Glutamatergic neuron (in vitro differentiated cells): ENCODE results near the gene IKZF3. TPM values are rescaled to one million over a fixed set of nuclear protein-coding genes. Genes with fewer than 3 reads are reported as not detected.
A peak's percentile ranks its signal among the peaks of the same experiment; 100 is the strongest.

Source experiments
- DNase-seq: peaks from one replicate; pipeline ENCODE4 v3.0.0; 2022
- H3K27ac Mint-ChIP-seq: one replicate; pipeline ENCODE4 v1.8.0; 2020; ENCODE audit warnings: mild to moderate bottlenecking, mixed read lengths, inconsistent platforms; ENCODE audit not compliant: unreplicated experiment
- H3K27me3 Mint-ChIP-seq: one replicate; pipeline ENCODE4 v1.8.0; 2020; ENCODE audit warnings: mild to moderate bottlenecking, moderate library complexity, mixed read lengths, inconsistent platforms; ENCODE audit not compliant: unreplicated experiment
- H3K36me3 Mint-ChIP-seq: one replicate; pipeline ENCODE4 v1.8.0; 2020; ENCODE audit warnings: mild to moderate bottlenecking, mixed read lengths, inconsistent platforms; ENCODE audit not compliant: unreplicated experiment
- H3K4me1 Mint-ChIP-seq: one replicate; pipeline ENCODE4 v1.8.0; 2020; ENCODE audit warnings: mild to moderate bottlenecking, low read depth, mixed read lengths, inconsistent platforms; ENCODE audit not compliant: unreplicated experiment
- H3K4me3 Mint-ChIP-seq: one replicate; pipeline ENCODE4 v1.8.0; 2020; ENCODE audit warnings: mild to moderate bottlenecking, mixed read lengths, inconsistent platforms; ENCODE audit not compliant: unreplicated experiment
- H3K9me3 Mint-ChIP-seq: one replicate; pipeline ENCODE4 v1.8.0; 2020; ENCODE audit warnings: mild to moderate bottlenecking, moderate library complexity, mixed read lengths, inconsistent platforms; ENCODE audit not compliant: unreplicated experiment
- total RNA-seq: library from RNA; stranded (reverse); fragmentation: NEBNext Ultra II Directional; extraction: Animal tissue kit (Norgen Biotek cat#: 25700); gene quantifications from one replicate; pipeline ENCODE4 v1.2.1, GENCODE V29; 2021; ENCODE audit not compliant: unreplicated experiment
- TF ChIP-seq, protein P1 (sequence below): fragments of 200-600 bp; sonication (generic); IDR thresholded peaks from one replicate; pipeline ENCODE4 v1.5.0; 2021; ENCODE audit not compliant: partially characterized antibody, unreplicated experiment

Gene IKZF3
- total RNA-seq, 1 donor from 2014 or later = not detected

DNA sequence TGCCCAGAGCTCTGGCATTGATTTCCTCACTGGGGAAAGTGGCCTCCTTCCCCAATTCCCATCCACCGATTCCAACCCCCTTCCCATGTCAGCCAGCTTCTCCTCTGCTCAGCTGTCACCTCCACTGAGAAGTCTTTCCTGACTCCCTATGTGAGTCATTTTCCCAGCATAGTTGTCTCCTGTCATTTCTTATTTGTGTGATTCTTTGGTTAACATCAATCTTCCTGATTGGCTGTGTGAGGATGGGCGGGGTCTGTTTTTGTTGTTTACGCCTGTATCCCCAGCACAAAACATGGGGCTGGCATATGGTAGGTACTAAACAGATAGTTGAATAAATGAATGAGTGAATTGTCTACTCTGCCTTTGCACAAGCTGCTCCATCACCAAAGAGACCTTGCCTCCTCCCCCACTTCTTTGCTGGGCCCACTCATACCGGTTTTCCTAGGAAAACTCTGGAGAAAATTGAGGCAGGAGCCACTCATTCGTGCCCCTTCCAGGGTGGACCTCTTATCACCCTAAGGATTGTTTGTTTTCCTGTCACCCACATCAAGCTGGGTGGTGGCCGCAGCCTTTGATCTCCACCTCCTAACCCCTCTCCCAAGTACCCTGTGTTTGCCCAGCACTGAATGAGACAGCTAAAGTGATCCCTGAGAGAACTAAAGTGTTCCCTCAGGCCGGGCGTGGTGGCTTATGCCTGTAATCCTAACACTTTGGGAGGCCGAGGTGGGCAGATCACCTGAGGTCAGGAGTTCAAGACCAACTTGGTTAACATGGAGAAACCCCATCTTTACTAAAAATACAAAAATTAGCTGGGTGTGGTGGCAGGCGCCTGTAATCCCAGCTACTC lies 127.6 kb downstream of the IKZF3 start:
- Mint-ChIP-seq H3K4me3 (no peak overlapping the region), H3K4me1 (no peaks in the 10 kb centered on the region), H3K27ac (no peak overlapping the region), H3K36me3 (no peaks in the 10 kb centered on the region), H3K27me3 (peaks cover 13% of the 10 kb centered on the region), H3K9me3 (no peaks in the 10 kb centered on the region)
- TF ChIP-seq, protein P1, sequence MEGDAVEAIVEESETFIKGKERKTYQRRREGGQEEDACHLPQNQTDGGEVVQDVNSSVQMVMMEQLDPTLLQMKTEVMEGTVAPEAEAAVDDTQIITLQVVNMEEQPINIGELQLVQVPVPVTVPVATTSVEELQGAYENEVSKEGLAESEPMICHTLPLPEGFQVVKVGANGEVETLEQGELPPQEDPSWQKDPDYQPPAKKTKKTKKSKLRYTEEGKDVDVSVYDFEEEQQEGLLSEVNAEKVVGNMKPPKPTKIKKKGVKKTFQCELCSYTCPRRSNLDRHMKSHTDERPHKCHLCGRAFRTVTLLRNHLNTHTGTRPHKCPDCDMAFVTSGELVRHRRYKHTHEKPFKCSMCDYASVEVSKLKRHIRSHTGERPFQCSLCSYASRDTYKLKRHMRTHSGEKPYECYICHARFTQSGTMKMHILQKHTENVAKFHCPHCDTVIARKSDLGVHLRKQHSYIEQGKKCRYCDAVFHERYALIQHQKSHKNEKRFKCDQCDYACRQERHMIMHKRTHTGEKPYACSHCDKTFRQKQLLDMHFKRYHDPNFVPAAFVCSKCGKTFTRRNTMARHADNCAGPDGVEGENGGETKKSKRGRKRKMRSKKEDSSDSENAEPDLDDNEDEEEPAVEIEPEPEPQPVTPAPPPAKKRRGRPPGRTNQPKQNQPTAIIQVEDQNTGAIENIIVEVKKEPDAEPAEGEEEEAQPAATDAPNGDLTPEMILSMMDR = no peak
- DNase-seq = no peak

DNA sequence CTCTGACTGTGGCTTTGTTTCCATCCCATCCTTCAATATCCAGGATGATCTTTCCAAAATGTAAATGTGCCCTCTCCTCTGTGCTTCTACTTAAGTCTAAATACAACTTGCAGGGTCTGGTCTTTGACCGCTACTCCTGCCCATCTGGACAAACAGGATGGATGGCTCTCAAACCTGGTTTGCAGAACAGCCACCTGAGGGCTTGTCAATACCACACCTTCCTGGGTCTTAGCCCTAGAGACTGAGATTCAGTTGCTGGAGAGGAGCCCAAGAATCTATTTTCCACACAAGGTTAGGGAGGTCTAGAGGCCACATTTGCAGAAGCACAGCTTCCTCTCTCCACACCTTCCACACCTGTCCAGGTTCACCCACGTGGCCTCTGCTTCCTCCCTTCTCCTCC lies 128.2 kb downstream of the IKZF3 start:
- Mint-ChIP-seq H3K4me3 (no peak overlapping the region), H3K9me3 (no peaks in the 10 kb centered on the region), H3K27ac (no peak overlapping the region), H3K27me3 (peaks cover 11% of the 10 kb centered on the region), H3K36me3 (no peaks in the 10 kb centered on the region), H3K4me1 (no peaks in the 10 kb centered on the region)
- DNase-seq = no peak
- TF ChIP-seq, protein P1 = no peak

DNA sequence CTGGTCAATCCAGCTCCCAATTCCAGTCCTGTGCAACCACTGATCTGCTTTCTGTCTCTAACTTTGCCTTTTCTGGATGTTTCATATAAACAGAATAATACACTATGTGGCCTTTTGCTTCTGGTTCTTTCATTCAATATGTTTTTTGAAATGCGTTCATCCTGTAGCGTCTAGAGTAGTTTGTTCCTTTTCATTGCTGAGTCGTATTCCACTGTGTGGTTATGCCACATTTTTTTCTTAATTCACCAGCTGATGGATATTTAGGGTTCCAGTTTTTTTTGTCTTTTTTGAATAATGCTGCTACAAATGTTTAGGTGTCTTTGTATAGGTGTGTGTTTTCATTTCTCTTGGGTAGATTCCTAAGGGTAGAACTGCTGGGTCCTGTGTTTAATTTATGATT lies 131.5 kb downstream of the IKZF3 start:
- Mint-ChIP-seq H3K27me3 (peaks cover 2% of the 10 kb centered on the region), H3K4me1 (no peaks in the 10 kb centered on the region), H3K4me3 (no peak overlapping the region), H3K9me3 (no peaks in the 10 kb centered on the region), H3K36me3 (no peaks in the 10 kb centered on the region), H3K27ac (no peak overlapping the region)
- no peak for DNase-seq
- TF ChIP-seq, protein P1 = no peak

DNA sequence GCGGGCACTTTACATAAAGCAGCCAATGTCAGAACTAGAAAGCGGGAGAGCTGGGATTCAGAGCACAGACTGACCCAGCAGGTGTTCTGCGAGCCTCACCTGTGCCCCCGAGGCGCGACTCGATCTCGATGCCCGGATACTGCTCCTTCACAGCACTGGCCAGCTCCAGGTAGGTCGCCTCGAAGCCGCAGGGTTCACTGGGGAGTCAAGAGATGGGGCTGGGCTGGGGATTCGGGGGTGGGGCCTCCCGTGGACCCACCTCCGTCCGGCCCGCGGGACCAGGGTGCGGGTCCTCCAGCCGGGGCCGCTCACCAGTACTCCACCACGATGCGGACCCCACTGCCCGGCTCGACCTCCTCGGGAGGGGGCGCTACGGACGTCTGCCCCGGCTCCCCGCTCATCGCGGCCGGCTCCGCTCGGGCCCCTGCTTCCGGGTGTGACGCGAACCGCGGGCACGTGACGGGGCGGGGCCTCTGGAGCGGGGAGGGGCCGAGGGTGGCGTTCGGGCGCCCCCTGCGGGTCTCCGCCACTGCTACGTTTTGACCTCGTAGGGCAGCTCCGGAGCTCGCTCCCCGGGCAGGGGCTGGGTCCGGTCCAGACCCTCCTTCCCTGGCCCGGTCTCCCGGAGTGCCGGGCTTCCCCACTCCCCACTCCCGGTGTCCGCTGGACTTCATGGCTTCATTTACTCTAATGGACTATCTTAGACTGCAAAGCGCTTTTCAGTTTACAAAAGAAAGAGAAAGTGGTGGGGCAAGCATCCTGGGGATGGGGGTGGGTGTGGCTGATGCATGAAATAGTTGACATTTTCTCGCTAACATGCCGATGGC lies 133.8 kb downstream of the IKZF3 start, which contains the start of gene MIEN1:
Gene MIEN1, minus strand, starts transcription at position 438 of the 827 bp plus-strand sequence. Its CDS starts 37 bp downstream, at position 401.
- TF ChIP-seq, protein P1 = peak; percentile 96
- peaks cover 4% of the 10 kb centered on the region for H3K27me3 Mint-ChIP-seq
- peak within 1 kb of the TSS; percentile 93 for H3K4me3 Mint-ChIP-seq
- H3K27ac Mint-ChIP-seq = no peak within 1 kb of the TSS
- peaks cover 2% of the 10 kb centered on the region for H3K9me3 Mint-ChIP-seq
- no peaks in the 10 kb centered on the region for H3K36me3 Mint-ChIP-seq
- H3K4me1 Mint-ChIP-seq = no peaks in the 10 kb centered on the region
- peak; percentile 97 for DNase-seq
